Measurements from ENCODE around the gene TCOF1.

TCOF1 gene

GRCh38 chr5:150329038-150329437, 28.5 kb upstream of the TCOF1 start:
- Histone ChIP-seq H3K4ac (ENCODE audit: low read depth in 1 of 2, low read length in 2 of 2) (no peak overlapping the region), H2BK12ac (ENCODE audit: low read length in 2 of 2) (peak overlapping the region in 1 of 2 experiments; percentile 21), H3K27ac (ENCODE audit: low read length, poor library complexity, severe bottlenecking) (no peak overlapping the region), H3K23ac (ENCODE audit: low read length in 2 of 2) (no peak overlapping the region), H2BK5ac (ENCODE audit: low read depth, low read length, poor library complexity, severe bottlenecking) (no peak overlapping the region), H3K27me3 (ENCODE audit: control insufficient read depth in 1 of 2, insufficient read depth in 1 of 2, low read length in 2 of 2) (no peaks in the 10 kb centered on the region), H4K8ac (ENCODE audit: low read length) (no peak overlapping the region), H2BK120ac (ENCODE audit: low read depth, low read length) (no peak overlapping the region), H3K18ac (ENCODE audit: low read depth in 1 of 2, low read length in 2 of 2) (no peak overlapping the region), H3K4me3 (ENCODE audit: insufficient read depth in 1 of 2, low read depth in 1 of 2, low read length in 2 of 2) (no peak overlapping the region), H2AK5ac (ENCODE audit: low read length, severe bottlenecking) (no peak overlapping the region), H3K14ac (ENCODE audit: low read length in 2 of 2) (peak overlapping the region in 1 of 2 experiments; percentile 68), H3K36me3 (ENCODE audit: control insufficient read depth in 1 of 2, insufficient read depth in 2 of 2, low read depth in 1 of 2, low read length in 2 of 2) (no peaks in the 10 kb centered on the region), H3K9ac (ENCODE audit: low read length) (no peak overlapping the region), H4K91ac (ENCODE audit: low read length) (no peak overlapping the region), H3K79me1 (replicated peaks; ENCODE audit: low read length, poor library complexity, severe bottlenecking) (no peaks in the 10 kb centered on the region), H3K4me2 (ENCODE audit: low read length, poor library complexity, severe bottlenecking) (no peak overlapping the region), H2AFZ (ENCODE audit: low read depth, low read length) (no peak overlapping the region), H3K4me1 (ENCODE audit: control insufficient read depth, insufficient read depth, low read depth, low read length) (no peaks in the 10 kb centered on the region), H3K9me3 (ENCODE audit: control insufficient read depth, low read length) (no peaks in the 10 kb centered on the region), H2BK15ac (ENCODE audit: low read depth, poor library complexity, severe bottlenecking) (no peak overlapping the region)
- WGBS: 58% methylated on average over 2 of the region's 2 CpGs
- no peak for DNase-seq

GRCh38 chr5:150329881-150330876, 27.3 kb upstream of the TCOF1 start:
- Histone ChIP-seq H3K27me3 (ENCODE audit: control insufficient read depth in 1 of 2, insufficient read depth in 1 of 2, low read length in 2 of 2) (no peaks in the 10 kb centered on the region), H2AK5ac (ENCODE audit: low read length, severe bottlenecking) (no peak overlapping the region), H3K18ac (ENCODE audit: low read depth in 1 of 2, low read length in 2 of 2) (no peak overlapping the region), H3K4me1 (ENCODE audit: control insufficient read depth, insufficient read depth, low read depth, low read length) (no peaks in the 10 kb centered on the region), H2BK5ac (ENCODE audit: low read depth, low read length, poor library complexity, severe bottlenecking) (no peak overlapping the region), H4K8ac (ENCODE audit: low read length) (no peak overlapping the region), H3K23ac (ENCODE audit: low read length in 2 of 2) (no peak overlapping the region), H3K4ac (ENCODE audit: low read depth in 1 of 2, low read length in 2 of 2) (no peak overlapping the region), H3K9ac (ENCODE audit: low read length) (no peak overlapping the region), H3K27ac (ENCODE audit: low read length, poor library complexity, severe bottlenecking) (no peak overlapping the region), H3K79me1 (replicated peaks; ENCODE audit: low read length, poor library complexity, severe bottlenecking) (no peaks in the 10 kb centered on the region), H2BK120ac (ENCODE audit: low read depth, low read length) (no peak overlapping the region), H4K91ac (ENCODE audit: low read length) (no peak overlapping the region), H3K14ac (ENCODE audit: low read length in 2 of 2) (no peak overlapping the region), H2BK15ac (ENCODE audit: low read depth, poor library complexity, severe bottlenecking) (no peak overlapping the region), H3K4me2 (ENCODE audit: low read length, poor library complexity, severe bottlenecking) (no peak overlapping the region), H3K9me3 (ENCODE audit: control insufficient read depth, low read length) (no peaks in the 10 kb centered on the region), H3K4me3 (ENCODE audit: insufficient read depth in 1 of 2, low read depth in 1 of 2, low read length in 2 of 2) (no peak overlapping the region), H2BK12ac (ENCODE audit: low read length in 2 of 2) (peak overlapping the region in 1 of 2 experiments; percentile 7), H2AFZ (ENCODE audit: low read depth, low read length) (no peak overlapping the region), H3K36me3 (ENCODE audit: control insufficient read depth in 1 of 2, insufficient read depth in 2 of 2, low read depth in 1 of 2, low read length in 2 of 2) (no peaks in the 10 kb centered on the region)
- WGBS: 71% methylated on average over 12 of the region's 17 CpGs
- no peak for DNase-seq

GRCh38 chr5:150333400-150333799, 24.1 kb upstream of the TCOF1 start:
- H3K27me3 ChIP-seq (ENCODE audit: control insufficient read depth in 1 of 2, insufficient read depth in 1 of 2, low read length in 2 of 2): no peaks in the 10 kb centered on the region
- H2AFZ ChIP-seq (ENCODE audit: low read depth, low read length): no peak overlapping the region
- no peak for DNase-seq
- H3K4me2 ChIP-seq (ENCODE audit: low read length, poor library complexity, severe bottlenecking): no peak overlapping the region
- no peak overlapping the region for H2BK15ac ChIP-seq (ENCODE audit: low read depth, poor library complexity, severe bottlenecking)
- 83% methylated on average over 5 of the region's 5 CpGs for WGBS
- no peaks in the 10 kb centered on the region for H3K4me1 ChIP-seq (ENCODE audit: control insufficient read depth, insufficient read depth, low read depth, low read length)
- H3K27ac ChIP-seq (ENCODE audit: low read length, poor library complexity, severe bottlenecking): no peak overlapping the region
- no peak overlapping the region for H3K9ac ChIP-seq (ENCODE audit: low read length)
- no peak overlapping the region for H3K4me3 ChIP-seq (ENCODE audit: insufficient read depth in 1 of 2, low read depth in 1 of 2, low read length in 2 of 2)
- no peak overlapping the region for H2BK5ac ChIP-seq (ENCODE audit: low read depth, low read length, poor library complexity, severe bottlenecking)
- no peak overlapping the region for H3K14ac ChIP-seq (ENCODE audit: low read length in 2 of 2)
- no peak overlapping the region for H3K23ac ChIP-seq (ENCODE audit: low read length in 2 of 2)
- H3K79me1 ChIP-seq (replicated peaks; ENCODE audit: low read length, poor library complexity, severe bottlenecking): no peaks in the 10 kb centered on the region
- no peak overlapping the region for H2BK12ac ChIP-seq (ENCODE audit: low read length in 2 of 2)
- H3K4ac ChIP-seq (ENCODE audit: low read depth in 1 of 2, low read length in 2 of 2): no peak overlapping the region
- H4K8ac ChIP-seq (ENCODE audit: low read length): no peak overlapping the region
- no peak overlapping the region for H2BK120ac ChIP-seq (ENCODE audit: low read depth, low read length)
- H3K36me3 ChIP-seq (ENCODE audit: control insufficient read depth in 1 of 2, insufficient read depth in 2 of 2, low read depth in 1 of 2, low read length in 2 of 2): no peaks in the 10 kb centered on the region
- no peaks in the 10 kb centered on the region for H3K9me3 ChIP-seq (ENCODE audit: control insufficient read depth, low read length)
- H4K91ac ChIP-seq (ENCODE audit: low read length): no peak overlapping the region
- H2AK5ac ChIP-seq (ENCODE audit: low read length, severe bottlenecking): no peak overlapping the region
- H3K18ac ChIP-seq (ENCODE audit: low read depth in 1 of 2, low read length in 2 of 2): no peak overlapping the region

GRCh38 chr5:150335778-150336177, 21.7 kb upstream of the TCOF1 start:
- Histone ChIP-seq H3K36me3 (ENCODE audit: control insufficient read depth in 1 of 2, insufficient read depth in 2 of 2, low read depth in 1 of 2, low read length in 2 of 2) (no peaks in the 10 kb centered on the region), H3K4me1 (ENCODE audit: control insufficient read depth, insufficient read depth, low read depth, low read length) (peaks cover 7% of the 10 kb centered on the region), H3K4ac (ENCODE audit: low read depth in 1 of 2, low read length in 2 of 2) (no peak overlapping the region), H3K18ac (ENCODE audit: low read depth in 1 of 2, low read length in 2 of 2) (no peak overlapping the region), H2AK5ac (ENCODE audit: low read length, severe bottlenecking) (no peak overlapping the region), H2BK12ac (ENCODE audit: low read length in 2 of 2) (no peak overlapping the region), H2BK15ac (ENCODE audit: low read depth, poor library complexity, severe bottlenecking) (no peak overlapping the region), H3K9me3 (ENCODE audit: control insufficient read depth, low read length) (no peaks in the 10 kb centered on the region), H2AFZ (ENCODE audit: low read depth, low read length) (no peak overlapping the region), H2BK120ac (ENCODE audit: low read depth, low read length) (no peak overlapping the region), H3K4me3 (ENCODE audit: insufficient read depth in 1 of 2, low read depth in 1 of 2, low read length in 2 of 2) (no peak overlapping the region), H3K9ac (ENCODE audit: low read length) (no peak overlapping the region), H3K4me2 (ENCODE audit: low read length, poor library complexity, severe bottlenecking) (no peak overlapping the region), H3K14ac (ENCODE audit: low read length in 2 of 2) (no peak overlapping the region), H4K8ac (ENCODE audit: low read length) (no peak overlapping the region), H4K91ac (ENCODE audit: low read length) (no peak overlapping the region), H3K27me3 (ENCODE audit: control insufficient read depth in 1 of 2, insufficient read depth in 1 of 2, low read length in 2 of 2) (no peaks in the 10 kb centered on the region), H2BK5ac (ENCODE audit: low read depth, low read length, poor library complexity, severe bottlenecking) (no peak overlapping the region), H3K23ac (ENCODE audit: low read length in 2 of 2) (no peak overlapping the region), H3K27ac (ENCODE audit: low read length, poor library complexity, severe bottlenecking) (no peak overlapping the region), H3K79me1 (replicated peaks; ENCODE audit: low read length, poor library complexity, severe bottlenecking) (no peaks in the 10 kb centered on the region)
- WGBS: 46% methylated on average over 2 of the region's 4 CpGs
- DNase-seq: peak; percentile 52

Data from mesenchymal stem cell (in vitro differentiated cells and primary cell).